GM12878 (cell line): ENCODE measurements around the gene BCR. TPM values are rescaled to one million over a fixed set of nuclear protein-coding genes. Genes with fewer than 3 reads are reported as not detected.

ENCODE experiments used
- ATAC-seq: fragments of 200-7000 bp; cut with Tn5 transposase; 3 replicates; pipeline ENCODE4 v1.9.1; 2020; ENCODE audit warnings: mild to moderate bottlenecking, moderate library complexity
- BruUV-seq: library from RNA; stranded (reverse); fragments of 400-500 nt; replicated peaks from 2 replicates; lab custom pipeline; 2021; lab: Mats Ljungman, UMichigan
- CTCF ChIA-PET: fragments of 300-600 bp; sonication (Branson Sonifier 250); formaldehyde crosslinking; extraction: SDS; loops from one replicate; lab custom pipeline; 2021; ENCODE audit warnings: inconsistent platforms; lab: Yijun Ruan, JAX
- POLR2A ChIA-PET: fragments of 350-600 bp; formaldehyde crosslinking; extraction: SDS; loops from one replicate; lab custom pipeline; 2021; ENCODE audit warnings: inconsistent platforms; lab: Charles Lee
- RAD21 ChIA-PET: fragments of 300-600 bp; sonication (Branson Sonifier 250); formaldehyde crosslinking; loops from one replicate; lab custom pipeline; 2023; ENCODE audit warnings: antibody characterized with exemption; ENCODE audit not compliant: unreplicated experiment; lab: Charles Lee
- SMC1A ChIA-PET: fragments of 300-600 bp; sonication (Branson Sonifier 250); formaldehyde crosslinking; loops from one replicate; lab custom pipeline; 2023; ENCODE audit not compliant: unreplicated experiment, uncharacterized antibody; lab: Charles Lee
- DNase-seq: peaks from one replicate; pipeline ENCODE4 v3.0.0-alpha.2; 2011; ENCODE audit warnings: low read depth, low spot score
- FAIRE-seq: peaks from 3 replicates; lab custom pipeline; 2011; peaks lifted over from hg19 to GRCh38; lab: Jason Lieb, UNC
- H2AFZ ChIP-seq: 2 replicates; pipeline ENCODE4 v1.6.0; 2011; ENCODE audit warnings: low read depth, low read length, control low read depth; ENCODE audit not compliant: control insufficient read depth
- H3K27ac ChIP-seq: 2 replicates; pipeline ENCODE4 v1.5.1; 2011; ENCODE audit warnings: control low read depth; ENCODE audit not compliant: control insufficient read depth, insufficient read depth
- H3K27me3 ChIP-seq, 2 experiments: replicated peaks in 1 of 2; 2 replicates each; pipeline versions ENCODE4 v1.6.0 to v1.6.1; 2011; ENCODE audit warnings: low read length in 1 of 2; ENCODE audit not compliant: control insufficient read depth in 2 of 2, insufficient read depth in 2 of 2
- H3K36me3 ChIP-seq, 2 experiments: 2 replicates each; pipeline ENCODE4 v1.5.1; 2011; ENCODE audit warnings: low read length in 1 of 2; ENCODE audit not compliant: control insufficient read depth in 2 of 2, insufficient read depth in 2 of 2
- H3K4me1 ChIP-seq: 2 replicates; pipeline ENCODE4 v1.6.1; 2011; ENCODE audit warnings: mild to moderate bottlenecking, low read length, moderate library complexity, mixed read lengths; ENCODE audit not compliant: control insufficient read depth, insufficient read depth
- H3K4me2 ChIP-seq: 2 replicates; pipeline ENCODE4 v1.6.0; 2011; ENCODE audit warnings: control low read depth; ENCODE audit not compliant: control insufficient read depth, insufficient read depth
- H3K4me3 ChIP-seq: fragments of 200-600 bp; sonication (generic); 2 replicates; pipeline ENCODE4 v1.5.1; 2016
- H3K79me2 ChIP-seq: 2 replicates; pipeline ENCODE4 v1.6.0; 2011; ENCODE audit warnings: low read length; ENCODE audit not compliant: control insufficient read depth, insufficient read depth
- H3K9ac ChIP-seq: 2 replicates; pipeline ENCODE4 v1.8.0; 2011; ENCODE audit warnings: low read length, control low read depth, mixed read lengths; ENCODE audit not compliant: control insufficient read depth, insufficient read depth
- H3K9me3 ChIP-seq: replicated peaks from 3 replicates; pipeline ENCODE4 v1.5.1; 2011; ENCODE audit warnings: mild to moderate bottlenecking, low read length; ENCODE audit not compliant: control insufficient read depth, insufficient read depth
- H4K20me1 ChIP-seq: 2 replicates; pipeline ENCODE4 v1.6.0; 2011; ENCODE audit not compliant: control insufficient read depth, insufficient read depth
- BACH1 ChIP-seq: fragments of 450-650 bp; IDR thresholded peaks from 2 replicates; pipeline ENCODE4 v1.6.1; 2017; ENCODE audit warnings: mild to moderate bottlenecking, borderline replicate concordance
- BCL11A ChIP-seq: IDR thresholded peaks from 2 replicates; pipeline ENCODE4 v1.6.1; 2011; ENCODE audit warnings: low read depth, low read length
- BRCA1 ChIP-seq: IDR thresholded peaks from 2 replicates; pipeline ENCODE4 v1.6.1; 2011; ENCODE audit warnings: low read depth, low read length, improper control_type of control experiment
- HSF1 ChIP-seq: fragments of 150-350 bp; IDR thresholded peaks from 2 replicates; pipeline ENCODE4 v1.6.1; 2014; ENCODE audit warnings: mild to moderate bottlenecking, low read depth, low read length
- KDM1A ChIP-seq: fragments of 200-600 bp; sonication (generic); IDR thresholded peaks from 2 replicates; pipeline ENCODE4 v1.6.1; 2016; ENCODE audit warnings: borderline replicate concordance
- MTA3 ChIP-seq: IDR thresholded peaks from 2 replicates; pipeline ENCODE4 v1.6.1; 2012; ENCODE audit warnings: low read length, inconsistent platforms, borderline replicate concordance
- NFIC ChIP-seq: IDR thresholded peaks from 2 replicates; pipeline ENCODE4 v1.6.1; 2012; ENCODE audit warnings: low read depth, mild to moderate bottlenecking, inconsistent platforms, low read length, moderate library complexity
- NFXL1 ChIP-seq: fragments of 450-650 bp; IDR thresholded peaks from 2 replicates; pipeline ENCODE4 v1.6.1; 2017; ENCODE audit warnings: antibody characterized with exemption, mild to moderate bottlenecking, borderline replicate concordance
- POLR2A ChIP-seq: IDR thresholded peaks from 2 replicates; pipeline ENCODE4 v1.6.1; 2011; ENCODE audit warnings: low read depth, mild to moderate bottlenecking, low read length
- SIN3A ChIP-seq: IDR thresholded peaks from 2 replicates; pipeline ENCODE4 v1.6.1; 2012; ENCODE audit warnings: low read depth, low read length, improper control_type of control experiment
- SMAD5 ChIP-seq: IDR thresholded peaks from 2 replicates; pipeline ENCODE4 v1.6.1; 2016; ENCODE audit warnings: antibody characterized with exemption, low read depth
- SUPT20H ChIP-seq: IDR thresholded peaks from 2 replicates; pipeline ENCODE4 v1.6.1; 2011; ENCODE audit warnings: low read depth, mild to moderate bottlenecking, low read length, moderate library complexity, borderline replicate concordance; ENCODE audit not compliant: control insufficient read depth
- ZBTB33 ChIP-seq: fragments of 450-650 bp; IDR thresholded peaks from 2 replicates; pipeline ENCODE4 v1.6.1; 2017; ENCODE audit warnings: mild to moderate bottlenecking
- ZNF207 ChIP-seq: fragments of 450-650 bp; IDR thresholded peaks from 2 replicates; pipeline ENCODE4 v1.6.1; 2014; ENCODE audit warnings: antibody characterized with exemption, mild to moderate bottlenecking, borderline replicate concordance
- WGBS: methylation state at CpG from one replicate; pipeline ENCODE4 v1.1.6; 2016; ENCODE audit warnings: low lambda C conversion rate; ENCODE audit not compliant: insufficient replicate concordance, insufficient coverage; ENCODE audit errors: missing lambda C conversion rate; 5-methylcytosine and 5-hydroxymethylcytosine counted together
- in situ Hi-C: fragments of 300-500 bp; cut with MboI; formaldehyde crosslinking; loops from 9 replicates; pipeline ENCODE4 v1.14.3; 2018; ENCODE audit warnings: mixed read lengths
- intact Hi-C: fragments of 100-400 bp; cut with micrococcal nuclease; formaldehyde crosslinking; loops from one replicate; pipeline ENCODE4 v1.14.2; 2022; ENCODE audit not compliant: unreplicated experiment
- polyA plus RNA-seq, 11 experiments: library from polyadenylated mRNA; depleted of rRNA in 4 of 11; unstranded in 6 of 11; stranded (reverse) in 5 of 11; fragments of >200 nt; fragmentation: Nextera tagmentation in 4 of 11; fragmentation: Illumina TruSeq in 1 of 11; extraction: Ambion mirVana in 4 of 11; extraction: Trizol in 1 of 11; gene quantifications; 1 replicate in 1 of 11; 2 replicates in 10 of 11; pipeline versions ENCODE4 v1.2.1 to v1.2.3, GENCODE V29; 2011 to 2016; ENCODE audit warnings: inconsistent platforms in 2 of 11, missing spikeins in 2 of 11, low read depth in 1 of 11
- total RNA-seq, 4 experiments: library from RNA; depleted of rRNA in 3 of 4; stranded (reverse); fragments of >200 nt in 3 of 4; fragmentation: Illumina TruSeq in 1 of 4; extraction: Trizol in 1 of 4; gene quantifications; 2 replicates each; pipeline versions ENCODE4 v1.2.1 to v1.2.3, GENCODE V29; 2013 to 2021
- TF ChIP-seq, protein P1 (sequence below): fragments of 450-650 bp; IDR thresholded peaks from 2 replicates; pipeline ENCODE4 v1.6.1; 2017; ENCODE audit warnings: borderline replicate concordance
- TF ChIP-seq, protein P2 (sequence below): fragments of 450-650 bp; IDR thresholded peaks from 2 replicates; pipeline ENCODE4 v1.6.1; 2017; ENCODE audit warnings: low read depth, mild to moderate bottlenecking, moderate library complexity

BCR gene
- total and polyA plus RNA-seq, 10 of the 15 experiments (the other 5 are each of a cell fraction or from before 2014, with no cell fraction given) = 1.7 to 64.7 (median 18.4) TPM

GRCh38 chr22:23245799-23246136 is 65.5 kb downstream of the BCR start:
- POLR2A ChIA-PET = no interaction called here
- H2AFZ ChIP-seq = no peak overlapping the region
- no peak for DNase-seq
- FAIRE-seq = no peak
- intact Hi-C loops = no loop called here
- no peak overlapping the region for H3K4me3 ChIP-seq
- no peak overlapping the region for H3K9ac ChIP-seq
- no peaks in the 10 kb centered on the region for H4K20me1 ChIP-seq
- SMC1A ChIA-PET = no interaction called here
- BruUV-seq = no TSS peak
- H3K36me3 ChIP-seq = peaks cover 0 to 5% of the 10 kb centered on the region in 2 experiments; a peak in 2 of 4 replicates
- RAD21 ChIA-PET = no interaction called here
- no peak overlapping the region for H3K4me2 ChIP-seq
- CTCF ChIA-PET = no interaction called here
- H3K27ac ChIP-seq = no peak overlapping the region
- TF ChIP-seq, protein P1, sequence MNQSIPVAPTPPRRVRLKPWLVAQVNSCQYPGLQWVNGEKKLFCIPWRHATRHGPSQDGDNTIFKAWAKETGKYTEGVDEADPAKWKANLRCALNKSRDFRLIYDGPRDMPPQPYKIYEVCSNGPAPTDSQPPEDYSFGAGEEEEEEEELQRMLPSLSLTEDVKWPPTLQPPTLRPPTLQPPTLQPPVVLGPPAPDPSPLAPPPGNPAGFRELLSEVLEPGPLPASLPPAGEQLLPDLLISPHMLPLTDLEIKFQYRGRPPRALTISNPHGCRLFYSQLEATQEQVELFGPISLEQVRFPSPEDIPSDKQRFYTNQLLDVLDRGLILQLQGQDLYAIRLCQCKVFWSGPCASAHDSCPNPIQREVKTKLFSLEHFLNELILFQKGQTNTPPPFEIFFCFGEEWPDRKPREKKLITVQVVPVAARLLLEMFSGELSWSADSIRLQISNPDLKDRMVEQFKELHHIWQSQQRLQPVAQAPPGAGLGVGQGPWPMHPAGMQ = no peak
- no peak for TF ChIP-seq ZBTB33
- TF ChIP-seq BACH1 = no peak
- no peak for TF ChIP-seq KDM1A
- no peak for TF ChIP-seq SUPT20H
- TF ChIP-seq ZNF207 = no peak
- TF ChIP-seq NFXL1 = no peak
- TF ChIP-seq MTA3 = no peak
- no peak for TF ChIP-seq NFIC
- no peak for TF ChIP-seq BCL11A
- TF ChIP-seq BRCA1 = no peak
- no peak for TF ChIP-seq POLR2A
- TF ChIP-seq, protein P2, sequence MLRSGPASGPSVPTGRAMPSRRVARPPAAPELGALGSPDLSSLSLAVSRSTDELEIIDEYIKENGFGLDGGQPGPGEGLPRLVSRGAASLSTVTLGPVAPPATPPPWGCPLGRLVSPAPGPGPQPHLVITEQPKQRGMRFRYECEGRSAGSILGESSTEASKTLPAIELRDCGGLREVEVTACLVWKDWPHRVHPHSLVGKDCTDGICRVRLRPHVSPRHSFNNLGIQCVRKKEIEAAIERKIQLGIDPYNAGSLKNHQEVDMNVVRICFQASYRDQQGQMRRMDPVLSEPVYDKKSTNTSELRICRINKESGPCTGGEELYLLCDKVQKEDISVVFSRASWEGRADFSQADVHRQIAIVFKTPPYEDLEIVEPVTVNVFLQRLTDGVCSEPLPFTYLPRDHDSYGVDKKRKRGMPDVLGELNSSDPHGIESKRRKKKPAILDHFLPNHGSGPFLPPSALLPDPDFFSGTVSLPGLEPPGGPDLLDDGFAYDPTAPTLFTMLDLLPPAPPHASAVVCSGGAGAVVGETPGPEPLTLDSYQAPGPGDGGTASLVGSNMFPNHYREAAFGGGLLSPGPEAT = no peak
- no peak for TF ChIP-seq SMAD5
- no peak for TF ChIP-seq HSF1
- TF ChIP-seq SIN3A = no peak
- no peaks in the 10 kb centered on the region for H3K9me3 ChIP-seq
- H3K4me1 ChIP-seq = peaks cover 33% of the 10 kb centered on the region
- in situ Hi-C loops = no loop called here
- ATAC-seq = no peak
- H3K79me2 ChIP-seq = peaks cover 9% of the 10 kb centered on the region
- 77% methylated on average over 8 of the region's 8 CpGs for WGBS
- H3K27me3 ChIP-seq = no peaks in the 10 kb centered on the region
